GM12873 (cell line): ENCODE data around the gene ADAM10.

Experiments used
- TF ChIP-seq, protein P1 (sequence below): IDR thresholded peaks from 2 replicates; pipeline ENCODE4 v1.5.1; 2012; ENCODE audit warnings: low read depth, mild to moderate bottlenecking, moderate library complexity, low read length, control low read depth; ENCODE audit not compliant: insufficient read depth; ENCODE audit errors: missing control alignments

ADAM10 gene

DNA sequence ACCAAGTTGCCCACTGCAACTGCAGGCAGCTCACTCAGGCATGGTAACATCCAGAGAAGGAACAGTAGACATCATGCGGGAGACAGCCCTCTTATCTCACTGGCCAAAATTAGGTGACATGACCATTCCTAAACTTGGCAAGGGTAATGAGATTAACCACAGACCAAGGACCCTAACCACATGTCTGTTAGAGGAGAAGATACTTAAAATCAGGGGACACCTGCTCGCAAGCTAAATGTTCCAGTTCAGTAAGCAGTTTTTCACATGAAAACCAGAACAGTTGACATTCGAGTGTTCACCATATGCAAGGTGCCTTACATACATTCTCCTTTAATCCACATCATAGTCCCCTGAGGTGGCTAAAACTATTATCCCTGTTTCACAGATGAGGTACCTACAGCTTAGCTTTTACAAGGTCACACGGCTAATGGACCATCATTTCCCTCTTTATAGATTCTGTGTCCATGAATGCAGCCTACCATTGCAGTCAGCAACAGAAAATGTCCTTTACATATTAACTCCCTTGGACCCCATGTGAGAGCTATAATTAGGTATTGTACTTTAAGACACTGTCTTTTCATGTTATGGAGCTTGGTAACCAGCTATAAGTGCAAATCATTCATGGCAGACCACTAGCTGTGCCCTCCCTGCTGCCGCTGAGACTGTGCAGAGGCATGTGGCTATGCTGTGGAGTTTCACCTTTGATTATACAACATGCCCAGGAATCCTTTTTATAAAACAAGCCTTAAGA is 163.6 kb downstream of the ADAM10 start:
- TF ChIP-seq, protein P1, sequence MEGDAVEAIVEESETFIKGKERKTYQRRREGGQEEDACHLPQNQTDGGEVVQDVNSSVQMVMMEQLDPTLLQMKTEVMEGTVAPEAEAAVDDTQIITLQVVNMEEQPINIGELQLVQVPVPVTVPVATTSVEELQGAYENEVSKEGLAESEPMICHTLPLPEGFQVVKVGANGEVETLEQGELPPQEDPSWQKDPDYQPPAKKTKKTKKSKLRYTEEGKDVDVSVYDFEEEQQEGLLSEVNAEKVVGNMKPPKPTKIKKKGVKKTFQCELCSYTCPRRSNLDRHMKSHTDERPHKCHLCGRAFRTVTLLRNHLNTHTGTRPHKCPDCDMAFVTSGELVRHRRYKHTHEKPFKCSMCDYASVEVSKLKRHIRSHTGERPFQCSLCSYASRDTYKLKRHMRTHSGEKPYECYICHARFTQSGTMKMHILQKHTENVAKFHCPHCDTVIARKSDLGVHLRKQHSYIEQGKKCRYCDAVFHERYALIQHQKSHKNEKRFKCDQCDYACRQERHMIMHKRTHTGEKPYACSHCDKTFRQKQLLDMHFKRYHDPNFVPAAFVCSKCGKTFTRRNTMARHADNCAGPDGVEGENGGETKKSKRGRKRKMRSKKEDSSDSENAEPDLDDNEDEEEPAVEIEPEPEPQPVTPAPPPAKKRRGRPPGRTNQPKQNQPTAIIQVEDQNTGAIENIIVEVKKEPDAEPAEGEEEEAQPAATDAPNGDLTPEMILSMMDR, result no peak

DNA sequence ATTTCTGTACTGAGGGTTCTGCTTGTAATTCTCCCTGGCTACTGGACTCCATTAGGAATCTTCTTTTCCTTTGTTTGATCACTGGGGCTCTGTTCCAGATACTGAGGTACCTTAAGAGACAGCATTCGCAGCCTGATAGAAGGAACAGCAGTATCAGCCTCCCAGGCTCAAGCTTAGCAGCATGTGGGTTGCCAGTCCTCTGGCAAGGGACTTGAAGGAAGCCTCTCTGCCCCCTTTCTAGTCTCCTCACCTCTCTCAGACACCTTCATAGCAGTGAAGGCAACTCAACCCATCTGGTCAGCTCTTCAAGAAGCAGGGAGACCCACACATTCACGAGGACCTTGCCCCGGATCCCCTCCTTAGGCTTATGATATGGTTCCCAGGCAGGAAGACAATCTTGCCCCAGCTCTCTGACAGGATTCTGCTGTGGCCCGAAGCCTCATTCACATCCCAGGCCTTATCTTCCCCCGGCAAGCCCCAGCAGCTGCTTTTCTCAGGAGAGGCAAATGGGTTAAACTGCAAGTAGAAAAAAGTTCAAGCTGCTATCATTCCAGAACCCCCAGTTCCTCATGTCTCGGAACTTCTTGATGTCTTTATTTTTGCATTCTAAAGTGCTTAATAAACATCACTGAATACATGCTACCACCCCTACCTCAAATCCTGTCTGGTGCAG is 164.6 kb downstream of the ADAM10 start:
- TF ChIP-seq, protein P1, result no peak

DNA sequence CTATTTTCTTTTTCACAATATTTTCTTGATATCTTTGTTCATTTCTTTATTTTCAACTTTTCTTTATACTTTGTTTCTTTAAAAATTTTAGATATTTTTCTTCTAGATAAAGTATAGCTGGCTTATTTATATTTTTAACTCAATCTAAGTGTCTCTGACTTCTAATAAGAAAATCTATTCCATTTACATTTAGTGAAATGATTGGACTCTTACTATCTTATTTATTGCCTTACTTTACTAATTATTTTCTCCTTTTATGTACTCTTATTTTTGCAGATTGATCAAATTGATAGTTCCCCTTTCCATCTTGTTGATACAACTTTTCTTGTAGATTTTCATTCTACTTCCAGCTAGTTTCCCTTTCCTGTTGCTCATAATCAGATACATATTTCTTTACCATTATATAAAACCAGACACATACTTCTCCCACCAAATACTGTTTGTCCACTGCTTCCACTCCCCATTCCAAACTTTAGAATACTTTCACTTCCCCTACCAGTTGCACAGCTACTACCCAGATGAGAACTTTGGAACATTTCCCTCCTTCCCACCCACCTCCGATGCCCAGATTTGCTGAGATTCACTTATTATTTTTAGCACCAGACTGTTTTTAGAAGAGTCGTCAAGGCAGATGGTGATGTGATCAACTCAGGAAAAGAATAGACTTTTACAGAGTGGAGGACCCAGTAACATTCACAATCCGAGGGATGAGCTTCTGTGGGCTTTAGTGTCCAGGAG is 166.2 kb downstream of the ADAM10 start:
- TF ChIP-seq, protein P1, result no peak

DNA sequence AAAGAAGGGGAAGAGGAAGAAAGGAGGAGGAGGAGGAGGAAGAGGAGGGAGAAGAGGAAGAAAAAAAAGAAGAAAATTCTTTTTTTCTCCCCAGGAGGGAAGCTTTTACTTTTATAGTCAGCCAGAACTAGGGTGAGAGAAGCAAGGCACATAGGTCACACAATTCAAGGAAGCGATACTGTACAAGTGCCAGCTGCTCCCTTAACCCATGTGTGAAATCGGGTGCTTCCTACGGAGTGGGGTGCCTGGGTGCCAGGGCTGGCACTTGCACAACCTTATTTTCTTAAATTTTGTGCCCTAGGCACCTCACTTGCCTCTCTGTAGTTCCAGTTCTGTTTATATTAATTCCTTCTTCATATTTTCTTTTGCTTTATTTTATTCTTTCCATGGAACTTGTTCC is 167.3 kb downstream of the ADAM10 start:
- TF ChIP-seq, protein P1, result no peak

DNA sequence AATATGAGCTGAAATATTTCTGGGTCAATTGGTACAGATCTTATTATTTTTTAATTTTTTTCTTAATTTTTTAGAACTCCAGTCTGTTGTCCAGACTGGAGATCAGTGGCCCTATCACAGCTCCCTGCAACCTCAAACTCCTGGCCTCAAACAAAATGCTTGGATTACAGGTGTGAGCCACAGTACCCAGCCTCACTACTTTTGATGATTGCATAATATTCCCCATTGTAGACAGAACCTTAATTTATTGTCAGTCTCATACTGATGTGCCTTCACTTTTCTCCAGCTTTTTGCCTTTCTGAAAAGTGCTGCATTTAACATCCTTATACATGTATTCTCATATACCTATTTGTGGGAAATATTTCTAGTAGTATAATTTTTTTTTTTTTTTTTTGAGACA is 172.8 kb downstream of the ADAM10 start:
- TF ChIP-seq, protein P1, result no peak

DNA sequence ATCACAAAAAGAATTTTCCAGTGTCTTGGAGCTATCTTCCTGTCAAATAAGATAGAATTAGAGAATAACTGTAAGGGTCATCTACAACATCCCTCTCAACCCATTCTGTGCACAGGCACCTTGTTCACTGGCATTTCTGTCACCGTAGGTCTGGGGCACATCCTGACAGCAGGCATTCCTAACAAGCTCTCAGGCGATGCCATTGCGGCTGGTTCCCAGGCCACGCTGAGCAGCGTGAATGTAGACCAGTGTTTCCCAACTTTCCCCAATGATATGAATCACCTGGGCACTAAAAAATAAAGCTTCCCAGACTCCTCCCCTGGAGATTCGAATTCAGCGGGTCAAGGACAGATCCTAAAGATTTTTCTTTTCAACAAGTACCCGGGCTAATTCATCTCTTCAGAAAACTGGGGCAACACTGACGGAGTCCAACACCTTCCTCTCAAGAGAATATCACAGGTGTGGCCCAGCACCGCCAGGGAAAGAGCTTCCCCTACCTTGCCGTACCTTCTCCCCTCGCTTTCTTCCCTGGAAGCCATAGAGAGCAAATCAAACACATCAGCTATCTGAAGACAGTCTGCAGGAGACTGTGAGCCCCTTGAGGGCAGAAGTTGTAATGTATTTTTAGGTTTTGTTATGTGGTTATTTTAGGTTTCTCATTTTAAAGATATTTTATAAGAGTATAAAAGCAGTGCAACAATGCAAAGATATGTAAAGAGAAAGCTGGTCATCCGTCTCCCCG is 174.3 kb downstream of the ADAM10 start:
- TF ChIP-seq, protein P1, result no peak
